GM12872 (cell line): ENCODE data around the gene HSPD1.
A peak's percentile ranks its signal among the peaks of the same experiment; 100 is the strongest.

Source experiments
- TF ChIP-seq, protein P1 (sequence below): IDR thresholded peaks from 3 replicates; pipeline ENCODE4 v1.5.1; 2011; ENCODE audit warnings: low read depth, mild to moderate bottlenecking, low read length, moderate library complexity; ENCODE audit not compliant: insufficient read depth

The HSPD1 gene

GRCh38 chr2:197464175-197464574, 35.5 kb downstream of the HSPD1 start:
- TF ChIP-seq, protein P1, sequence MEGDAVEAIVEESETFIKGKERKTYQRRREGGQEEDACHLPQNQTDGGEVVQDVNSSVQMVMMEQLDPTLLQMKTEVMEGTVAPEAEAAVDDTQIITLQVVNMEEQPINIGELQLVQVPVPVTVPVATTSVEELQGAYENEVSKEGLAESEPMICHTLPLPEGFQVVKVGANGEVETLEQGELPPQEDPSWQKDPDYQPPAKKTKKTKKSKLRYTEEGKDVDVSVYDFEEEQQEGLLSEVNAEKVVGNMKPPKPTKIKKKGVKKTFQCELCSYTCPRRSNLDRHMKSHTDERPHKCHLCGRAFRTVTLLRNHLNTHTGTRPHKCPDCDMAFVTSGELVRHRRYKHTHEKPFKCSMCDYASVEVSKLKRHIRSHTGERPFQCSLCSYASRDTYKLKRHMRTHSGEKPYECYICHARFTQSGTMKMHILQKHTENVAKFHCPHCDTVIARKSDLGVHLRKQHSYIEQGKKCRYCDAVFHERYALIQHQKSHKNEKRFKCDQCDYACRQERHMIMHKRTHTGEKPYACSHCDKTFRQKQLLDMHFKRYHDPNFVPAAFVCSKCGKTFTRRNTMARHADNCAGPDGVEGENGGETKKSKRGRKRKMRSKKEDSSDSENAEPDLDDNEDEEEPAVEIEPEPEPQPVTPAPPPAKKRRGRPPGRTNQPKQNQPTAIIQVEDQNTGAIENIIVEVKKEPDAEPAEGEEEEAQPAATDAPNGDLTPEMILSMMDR = no peak

- TF ChIP-seq, protein P1 = no peak
Observed at GRCh38 chr2:197461057-197461456, 38.6 kb downstream of the HSPD1 start.

DNA sequence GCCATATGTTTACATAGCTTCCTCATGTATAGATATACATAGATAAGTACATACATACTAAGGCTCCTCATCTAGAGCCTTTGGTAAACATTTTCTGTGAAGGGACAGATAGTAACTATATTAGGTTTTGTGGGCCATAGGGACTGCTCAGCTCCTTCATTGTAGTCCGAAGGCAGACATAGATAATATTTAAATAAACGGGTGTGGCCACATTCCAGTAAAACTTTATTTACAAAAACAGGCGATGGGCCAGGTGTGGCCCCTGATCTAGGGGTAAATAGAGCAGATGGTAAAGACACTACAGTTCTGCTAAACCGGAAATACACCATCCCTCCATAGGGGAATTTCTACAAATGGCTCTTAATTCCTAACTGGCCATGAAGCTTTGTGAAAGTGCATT, 39.0 kb downstream of the HSPD1 start:
- TF ChIP-seq, protein P1 = no peak

- TF ChIP-seq, protein P1 = no peak
Observed at GRCh38 chr2:197455428-197455827, 44.2 kb downstream of the HSPD1 start.

GRCh38 chr2:197454923-197455322, 44.7 kb downstream of the HSPD1 start:
- TF ChIP-seq, protein P1 = no peak

DNA sequence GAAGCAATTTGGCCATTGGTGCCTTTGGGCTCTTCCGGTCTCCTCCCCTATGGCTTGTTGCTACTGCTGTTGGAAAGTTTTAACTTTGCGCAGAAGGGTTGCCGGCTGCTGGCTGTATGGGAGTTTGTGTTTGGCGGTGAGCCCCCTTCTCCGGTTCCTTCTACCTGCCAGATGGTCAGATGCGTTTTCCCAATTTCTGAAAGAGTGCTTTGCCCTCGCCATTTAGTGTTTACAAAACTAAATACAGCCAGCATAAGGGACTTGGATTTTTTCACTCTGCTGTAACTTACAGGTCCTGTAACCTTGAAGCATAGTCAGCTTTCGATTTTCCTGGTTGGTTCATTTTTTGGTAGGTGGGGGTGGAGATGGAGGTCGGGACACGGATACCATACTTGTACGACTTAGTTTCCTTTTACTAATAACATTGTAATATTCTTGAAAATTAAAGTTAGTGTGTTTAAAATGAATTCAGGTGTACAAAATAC, 45.7 kb downstream of the HSPD1 start:
- TF ChIP-seq, protein P1 = no peak

DNA sequence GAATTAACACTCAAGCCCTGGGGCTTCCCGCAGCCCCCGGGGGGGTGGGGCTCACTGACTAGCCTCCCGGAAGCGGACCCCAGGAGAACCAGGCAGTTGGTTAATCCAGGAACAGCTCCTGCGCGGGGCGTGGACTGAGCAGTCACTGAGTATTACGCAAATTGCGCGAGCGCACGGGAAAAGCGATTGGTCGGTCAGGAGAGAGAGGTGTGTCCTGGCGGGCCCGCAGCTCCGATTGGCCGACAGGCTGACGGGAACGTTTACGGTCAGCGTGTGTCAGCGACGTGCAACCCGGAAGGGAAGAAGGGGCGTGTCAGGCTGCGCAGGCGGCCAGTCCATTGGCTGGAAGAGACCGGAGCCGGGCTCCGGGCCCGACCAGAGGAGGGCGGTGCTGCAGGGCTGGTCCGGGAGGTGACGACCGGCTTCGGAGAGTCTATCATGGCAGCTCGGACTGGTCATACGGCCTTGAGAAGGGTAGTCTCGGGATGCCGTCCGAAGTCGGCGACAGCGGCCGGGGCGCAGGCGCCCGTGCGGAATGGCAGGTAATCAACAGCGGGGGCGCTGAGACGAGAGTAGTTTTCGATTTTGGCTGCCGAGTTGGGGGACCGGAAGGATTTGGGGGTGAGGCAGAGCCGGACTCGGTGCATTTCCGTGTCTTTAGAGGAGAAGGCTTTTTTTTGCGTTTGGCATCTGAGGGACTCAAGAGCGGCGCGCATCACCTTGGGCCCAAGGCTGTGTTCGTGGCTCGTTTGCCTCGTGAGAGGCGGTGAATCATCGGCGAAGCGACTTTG, 46.3 kb downstream of the HSPD1 start, which contains the start of gene COQ10B:
Gene COQ10B (plus strand): TSS at position 430 of the 791 bp plus-strand sequence. CDS start 9 bp downstream, at position 439.
- TF ChIP-seq, protein P1 = 0 out of 3 replicates have a peak, but pooled peaks have one; percentile 27
